WI38 (cell line): ENCODE results near the gene GRHPR.
"Not testable (repeated sequence)": the region's sequence is repeated elsewhere in the genome, so short reads cannot be mapped to it uniquely, and the experiment has no call there.

Experiments
- H3K4me3 ChIP-seq: 2 replicates; pipeline ENCODE4 v1.5.1; 2011; ENCODE audit warnings: low read depth, mild to moderate bottlenecking, control low read depth, low read length
- CTCF ChIP-seq: IDR thresholded peaks from 2 replicates; pipeline ENCODE4 v1.5.1; 2012; ENCODE audit warnings: low read depth, mild to moderate bottlenecking, control low read depth, low read length

The GRHPR gene

GRCh38 chr9:37474438-37474837, 51.9 kb downstream of the GRHPR start:
- H3K4me3 ChIP-seq = no peak overlapping the region
- no peak for TF ChIP-seq CTCF

GRCh38 chr9:37476930-37477329, 54.4 kb downstream of the GRHPR start:
- H3K4me3 ChIP-seq = no peak overlapping the region
- TF ChIP-seq CTCF = no peak

- H3K4me3 ChIP-seq = not testable (repeated sequence)
Observed at GRCh38 chr9:37477443-37477842, 54.9 kb downstream of the GRHPR start.

GRCh38 chr9:37477987-37478619, 55.6 kb downstream of the GRHPR start:
- H3K4me3 ChIP-seq = not testable (repeated sequence)

GRCh38 chr9:37480759-37481158, 58.3 kb downstream of the GRHPR start:
- H3K4me3 ChIP-seq = no peak overlapping the region
- TF ChIP-seq CTCF = no peak

- TF ChIP-seq CTCF = no peak
- peak within 1 kb of the TSS; percentile 88 for H3K4me3 ChIP-seq
Observed at GRCh38 chr9:37485389-37486255, 63.1 kb downstream of the GRHPR start, which contains the start of gene POLR1E. TSS of gene POLR1E (plus strand) at chr9:37485948. CDS start at chr9:37486048, 100 bp downstream.

GRCh38 chr9:37486256-37486615, 63.7 kb downstream of the GRHPR start:
- peak overlapping the region; percentile 88 for H3K4me3 ChIP-seq
- TF ChIP-seq CTCF = no peak
